Activated CD4-positive, alpha-beta T cell treated with anti-CD3 and anti-CD28 coated beads for 24 hours (primary cell): ENCODE results near the gene MAPRE2.
"Not testable (repeated sequence)": the region's sequence is repeated elsewhere in the genome, so short reads cannot be mapped to it uniquely, and the experiment has no call there.

Source experiments
- DNase-seq, 2 donors: peaks; one replicate each; pipeline ENCODE4 v3.0.0-alpha.2; 2020; ENCODE audit warnings: low read depth in 2 of 2

The MAPRE2 gene

GRCh38 chr18:35122586-35123224, 81.5 kb downstream of the MAPRE2 start:
- DNase-seq = no peak

GRCh38 chr18:35123811-35124210, 82.6 kb downstream of the MAPRE2 start:
- no peak for DNase-seq

- no peak for DNase-seq
These were observed 86.0 kb downstream of the MAPRE2 start for GRCh38 chr18:35127201-35127600.

- no peak for DNase-seq
These were observed 87.5 kb downstream of the MAPRE2 start for GRCh38 chr18:35128675-35129074.

DNA sequence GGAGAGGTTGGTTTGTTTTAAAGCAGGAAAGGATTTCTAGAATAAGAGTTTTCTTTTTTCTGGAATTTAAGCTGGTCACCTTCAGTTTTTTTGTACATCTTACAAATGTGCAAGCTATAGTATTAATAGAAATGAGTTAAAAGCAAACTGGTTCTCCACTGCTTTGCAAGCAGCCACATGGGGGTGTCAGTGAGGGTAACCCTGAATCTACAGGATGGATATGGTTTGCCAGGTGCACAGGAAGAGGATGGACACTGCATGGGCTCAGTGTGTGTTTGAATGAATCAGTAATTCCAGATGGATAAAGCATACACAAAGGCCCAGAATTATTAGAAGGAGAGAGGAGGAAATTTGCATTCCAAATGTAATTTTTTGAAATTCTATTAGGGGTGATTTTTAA, 89.0 kb downstream of the MAPRE2 start:
- DNase-seq = no peak

GRCh38 chr18:35131387-35132020, 90.3 kb downstream of the MAPRE2 start:
- no peak for DNase-seq

DNA sequence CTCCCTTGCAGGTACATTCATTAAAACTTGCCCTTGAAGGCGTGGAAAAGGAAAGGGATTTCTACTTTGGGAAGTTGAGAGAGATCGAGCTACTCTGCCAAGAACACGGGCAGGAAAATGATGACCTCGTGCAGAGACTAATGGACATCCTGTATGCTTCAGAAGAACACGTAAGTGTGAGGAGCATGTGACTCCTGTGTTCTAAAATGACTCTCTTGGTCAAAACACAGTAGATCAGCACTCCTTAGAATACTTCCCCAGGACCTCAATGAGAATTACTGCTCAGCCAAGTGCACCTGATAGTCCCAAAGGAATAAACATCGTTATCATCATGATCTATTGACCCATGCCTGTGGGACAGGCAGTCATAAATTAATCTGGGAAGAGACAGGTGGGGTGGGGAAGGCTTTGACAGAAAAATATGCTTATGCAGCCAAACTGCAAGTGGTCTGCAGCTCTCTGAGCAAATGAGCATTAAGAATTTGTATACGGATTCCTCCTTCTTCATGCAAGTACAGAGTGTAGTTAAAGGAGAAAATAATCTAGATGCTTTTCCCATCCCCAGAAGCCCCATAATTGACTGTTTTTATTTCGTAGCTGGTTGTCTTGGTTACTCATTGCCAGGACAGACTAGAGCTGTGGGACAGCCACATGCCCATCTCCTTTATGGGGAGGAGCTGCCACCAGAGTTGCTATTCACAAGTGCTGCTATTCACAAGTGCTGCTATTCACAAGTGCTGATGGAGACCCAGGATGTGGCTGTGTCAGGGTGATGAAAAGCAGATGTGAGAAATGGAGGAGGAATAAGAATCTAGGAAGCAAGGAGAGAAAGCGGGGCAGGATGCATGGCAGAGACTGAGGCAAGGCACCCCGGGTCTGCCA, 91.0 kb downstream of the MAPRE2 start:
- DNase-seq = no peak

DNA sequence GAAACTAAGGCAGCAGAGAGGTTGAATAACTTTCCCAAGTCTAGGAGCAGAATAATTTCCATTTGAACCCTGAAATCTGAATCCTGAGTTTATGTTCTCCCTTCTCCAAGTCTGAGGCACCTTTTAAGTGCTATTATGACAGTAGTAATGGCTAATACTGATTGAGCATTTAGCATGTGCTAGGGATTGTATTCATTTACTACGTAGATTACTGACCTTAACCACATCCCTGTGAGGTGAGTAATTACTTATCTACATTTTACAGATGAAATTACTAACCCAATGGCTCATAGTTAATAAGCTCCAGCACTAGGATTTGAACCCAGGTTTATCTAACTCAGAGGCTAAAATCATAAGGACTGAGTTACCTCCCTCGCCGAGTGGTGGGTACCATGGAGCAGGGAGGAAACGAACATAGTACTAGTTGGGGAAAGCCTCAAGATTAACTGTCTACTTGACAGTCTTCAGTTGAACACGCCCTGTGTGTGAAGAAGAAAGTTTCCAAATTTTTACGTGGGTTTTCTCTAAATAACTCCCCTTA, 93.0 kb downstream of the MAPRE2 start:
- DNase-seq = no peak

DNA sequence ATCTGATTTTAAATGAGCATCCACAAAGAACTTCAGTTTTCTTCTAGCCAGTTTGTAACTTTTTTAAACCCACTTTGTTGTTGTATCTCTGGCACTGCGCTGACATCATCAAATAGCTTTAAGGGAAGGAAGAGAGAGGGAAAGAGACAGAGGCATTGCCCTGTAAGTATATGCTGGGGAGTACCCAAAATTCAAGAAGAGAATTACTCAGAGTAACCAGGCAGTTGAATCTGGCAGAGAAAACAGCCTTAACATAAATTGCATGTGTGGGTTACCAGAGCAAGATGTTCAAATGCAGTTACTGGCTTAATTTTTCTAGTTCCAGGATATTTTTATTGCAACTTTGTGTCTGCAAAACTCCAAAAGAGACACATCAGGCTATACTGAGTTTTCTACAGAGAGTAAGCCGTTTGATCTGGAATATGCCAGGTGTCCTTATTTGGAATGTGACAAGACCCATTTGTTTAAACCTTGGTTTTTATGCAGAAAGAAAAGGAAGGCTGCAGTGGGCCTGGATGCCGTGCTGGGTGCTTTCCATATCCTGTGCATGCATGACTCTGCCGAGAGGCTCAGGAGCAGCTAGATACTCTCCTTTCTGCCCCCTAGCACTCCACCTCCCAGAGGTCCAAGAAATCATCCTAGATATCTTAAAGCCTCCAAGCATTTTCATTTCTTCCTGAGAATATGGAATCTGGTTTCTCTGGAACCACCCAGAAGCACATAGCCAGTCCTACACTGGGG, 93.7 kb downstream of the MAPRE2 start:
- DNase-seq = no peak

- no peak for DNase-seq
These were observed 95.0 kb downstream of the MAPRE2 start for GRCh38 chr18:35136248-35136647.

DNA sequence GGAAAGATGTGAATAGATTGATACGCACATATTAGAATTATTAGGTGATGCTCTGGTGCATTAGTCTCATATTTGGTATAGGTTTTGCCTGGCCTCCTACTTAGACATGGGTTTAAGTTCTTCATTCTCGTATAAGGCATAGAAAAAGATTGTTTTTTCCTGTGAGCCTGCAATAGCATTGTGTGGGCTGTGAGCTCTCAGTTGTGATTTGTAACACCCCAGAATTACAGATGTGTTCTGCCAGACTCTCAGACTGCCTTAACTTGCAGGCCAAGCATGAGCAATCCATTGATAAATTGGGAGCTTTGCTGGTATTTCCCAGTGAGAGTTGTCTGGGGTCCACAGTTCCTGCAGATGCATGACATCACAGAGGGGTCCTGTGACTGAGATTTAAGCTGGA, 95.7 kb downstream of the MAPRE2 start:
- DNase-seq = no peak

- no peak for DNase-seq
These were observed 96.4 kb downstream of the MAPRE2 start for GRCh38 chr18:35137632-35138031.

DNA sequence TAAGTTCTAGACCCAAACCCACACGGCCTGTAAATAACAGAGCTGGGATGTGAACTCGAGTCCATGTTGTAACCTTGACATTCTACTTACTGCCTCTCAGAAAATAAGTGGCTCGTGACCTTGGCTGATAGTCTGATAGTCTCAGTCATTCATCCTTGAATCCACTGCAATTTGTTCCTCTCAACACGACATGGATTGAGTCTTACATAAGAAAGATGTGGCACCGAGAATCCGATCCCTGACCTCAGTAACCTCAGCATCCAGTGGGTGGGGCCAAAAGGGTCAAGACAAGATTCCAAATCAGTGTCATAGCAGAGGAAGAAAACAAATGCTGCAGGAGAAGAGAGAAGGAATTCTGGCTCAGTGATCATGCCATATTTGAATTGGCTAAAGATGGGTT, 97.6 kb downstream of the MAPRE2 start:
- DNase-seq = no peak

DNA sequence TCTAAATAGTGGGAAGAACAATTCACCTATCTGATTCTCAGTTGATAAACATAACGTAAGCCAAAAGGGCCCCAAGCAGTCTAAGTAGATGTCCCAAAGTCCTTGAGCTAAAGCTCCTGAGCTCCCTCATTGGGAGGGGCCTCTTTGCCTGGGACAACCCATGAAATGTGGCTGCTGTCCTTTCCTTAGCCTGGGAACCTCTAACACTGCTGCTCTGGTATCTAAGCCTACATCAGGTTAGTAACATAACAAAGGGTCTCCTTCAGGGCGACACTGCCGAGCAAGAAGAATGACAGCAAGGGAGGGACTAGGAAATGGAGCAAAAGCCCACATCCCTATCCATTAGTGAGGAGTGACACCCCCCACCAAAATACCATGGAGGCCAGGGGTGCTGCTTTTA, 98.3 kb downstream of the MAPRE2 start:
- no peak for DNase-seq

GRCh38 chr18:35141077-35141476, 99.9 kb downstream of the MAPRE2 start:
- no peak for DNase-seq

DNA sequence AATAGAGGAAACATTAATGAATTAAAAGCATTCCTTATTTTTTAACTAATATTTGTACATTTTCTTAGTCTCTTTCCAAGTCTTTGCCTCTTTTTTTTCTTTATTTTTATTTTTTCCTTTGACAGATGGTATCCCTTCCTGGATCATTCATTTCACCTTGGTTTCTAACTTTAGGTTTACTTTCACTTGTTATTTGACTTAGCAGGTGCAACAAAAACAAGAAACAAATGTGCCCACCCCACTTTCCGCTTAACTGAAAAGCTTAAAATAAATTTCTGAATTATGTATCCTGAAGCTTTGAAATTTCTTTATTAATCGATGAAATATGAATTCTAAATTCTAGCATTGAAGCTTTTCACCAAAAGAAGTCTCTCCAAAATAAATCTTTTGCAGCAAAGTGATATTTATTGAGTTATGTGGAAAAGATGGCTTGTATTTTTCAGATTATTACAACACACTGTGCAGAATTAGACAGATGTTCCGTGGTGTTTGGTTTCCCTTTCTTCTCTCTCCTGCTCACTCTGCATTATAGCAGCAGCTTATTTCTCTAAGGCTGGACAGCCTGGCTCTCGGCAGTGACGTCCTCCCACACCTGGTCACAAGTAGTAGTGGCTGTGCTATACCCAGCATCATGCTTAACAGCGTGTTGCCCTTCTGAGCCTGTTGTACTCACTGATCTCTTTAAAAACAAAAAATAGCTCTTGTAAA, 100.5 kb downstream of the MAPRE2 start:
- no peak for DNase-seq

GRCh38 chr18:35142275-35142615, 101.0 kb downstream of the MAPRE2 start:
- no peak for DNase-seq

- peak in 1 of 2 donors; percentile 10 for DNase-seq
These were observed 102.7 kb downstream of the MAPRE2 start for GRCh38 chr18:35143622-35144596.

DNA sequence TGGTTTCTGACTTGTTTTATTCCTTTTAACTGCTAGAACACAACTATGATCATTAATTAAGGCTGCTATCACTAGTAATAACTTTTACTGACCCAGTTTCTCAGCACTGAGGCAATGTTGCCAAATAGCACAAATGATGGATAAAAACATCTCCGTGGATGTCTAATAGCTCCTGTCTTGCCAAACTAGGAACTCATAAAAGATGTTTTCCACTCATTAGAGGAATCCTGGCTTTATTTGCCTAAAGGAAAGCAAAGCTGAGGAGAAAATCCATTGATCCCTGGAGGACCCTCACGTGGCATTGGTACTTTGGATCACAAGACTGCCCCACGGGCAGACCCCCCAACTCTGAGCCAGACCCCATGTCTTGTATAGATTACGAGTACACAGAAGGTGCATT, 103.5 kb downstream of the MAPRE2 start:
- no peak for DNase-seq

DNA sequence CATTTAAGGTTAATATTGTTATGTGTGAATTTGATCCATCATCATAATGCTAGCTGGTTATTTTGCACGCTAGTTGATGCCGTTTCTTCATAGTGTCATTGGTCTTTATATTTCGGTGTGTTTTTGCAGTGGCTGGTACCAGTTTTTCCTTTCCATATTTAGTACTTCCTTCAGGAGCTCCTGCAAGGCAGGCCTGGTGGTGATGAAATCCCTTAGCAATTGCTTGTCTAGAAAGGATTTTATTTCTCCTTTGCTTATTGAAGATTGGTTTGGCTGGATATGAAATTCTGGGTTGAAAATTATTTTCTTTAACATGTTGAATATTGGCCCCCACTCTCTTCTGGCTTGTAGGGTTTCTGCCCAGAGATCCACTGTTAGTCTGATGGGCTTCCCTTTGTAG, 109.0 kb downstream of the MAPRE2 start:
- not testable (repeated sequence) for DNase-seq
